HepG2 (cell line): ENCODE results near the gene ADAMTS2. TPM values are rescaled to one million over a fixed set of nuclear protein-coding genes. Genes with fewer than 3 reads are reported as not detected.

ENCODE experiments used
- ATAC-seq: fragments of 200-7000 bp; cut with Tn5 transposase; 3 replicates; pipeline ENCODE4 v1.9.1; 2020; ENCODE audit warnings: mild to moderate bottlenecking, moderate library complexity
- BruUV-seq: library from RNA; stranded (reverse); fragments of 400-500 nt; replicated peaks from 2 replicates; lab custom pipeline; 2021; lab: Mats Ljungman, UMichigan
- CTCF ChIA-PET: fragments of 300-600 bp; formaldehyde crosslinking; extraction: SDS; loops from one replicate; lab custom pipeline; 2021; ENCODE audit warnings: low total read pairs, inconsistent platforms, low intra/inter-chr PET ratio; lab: Yijun Ruan, JAX
- POLR2A ChIA-PET: fragments of 350-600 bp; sonication (Branson Sonifier 250); formaldehyde crosslinking; loops from one replicate; lab custom pipeline; 2020; ENCODE audit warnings: antibody characterized with exemption, inconsistent platforms; lab: Yijun Ruan, JAX
- DNase-seq: peaks from one replicate; pipeline ENCODE4 v3.0.0-alpha.2; 2015; ENCODE audit warnings: low spot score
- FAIRE-seq: peaks from 3 replicates; lab custom pipeline; 2011; peaks lifted over from hg19 to GRCh38; lab: Jason Lieb, UNC
- H2AFZ ChIP-seq: one replicate; pipeline ENCODE4 v1.6.1; 2011; ENCODE audit warnings: low read length, inconsistent platforms
- H3K27ac ChIP-seq: fragments of 300-600 bp; 3 replicates; pipeline ENCODE4 v1.8.0; 2011; ENCODE audit warnings: mixed run types, mild to moderate bottlenecking, mixed read lengths, low read length, inconsistent platforms; ENCODE audit not compliant: insufficient read depth; ENCODE audit errors: extremely low read length
- H3K27me3 ChIP-seq, 2 experiments: fragments of 200-600 bp in 1 of 2; 2 replicates in 1 of 2; 3 replicates in 1 of 2; pipeline versions ENCODE4 v1.6.0 to v1.8.0; 2011; ENCODE audit warnings: low read length in 2 of 2, mild to moderate bottlenecking in 2 of 2, moderate library complexity in 2 of 2, inconsistent platforms in 1 of 2; ENCODE audit not compliant: insufficient read depth in 2 of 2, control insufficient read depth in 1 of 2
- H3K36me3 ChIP-seq, 2 experiments: fragments of 200-600 bp in 1 of 2; replicated peaks in 1 of 2; 2 replicates in 1 of 2; 3 replicates in 1 of 2; pipeline versions ENCODE4 v1.5.1 to v1.8.0; 2011; ENCODE audit warnings: low read length in 2 of 2, inconsistent platforms in 1 of 2; ENCODE audit not compliant: insufficient read depth in 2 of 2, control insufficient read depth in 1 of 2
- H3K4me1 ChIP-seq: 2 replicates; pipeline ENCODE4 v1.5.1; 2012; ENCODE audit warnings: low read length, inconsistent platforms; ENCODE audit not compliant: insufficient read depth
- H3K4me2 ChIP-seq: 2 replicates; pipeline ENCODE4 v1.6.0; 2011; ENCODE audit warnings: low read depth, low read length, inconsistent platforms
- H3K4me3 ChIP-seq, 3 experiments: fragments of 200-600 bp in 1 of 3; sonication (generic), shearing (Covaris generic) in 1 of 3; replicated peaks in 1 of 3; 2 replicates each; pipeline ENCODE4 v1.5.1; 2011 to 2016; ENCODE audit warnings: low read length in 3 of 3, inconsistent platforms in 2 of 3, low read depth in 2 of 3, mild to moderate bottlenecking in 2 of 3, control low read depth in 1 of 3, mixed read lengths in 1 of 3; ENCODE audit not compliant: insufficient read depth in 1 of 3
- H3K79me2 ChIP-seq: one replicate; pipeline ENCODE4 v1.6.1; 2011; ENCODE audit warnings: low read length, inconsistent platforms; ENCODE audit not compliant: insufficient read depth
- H3K9ac ChIP-seq: 2 replicates; pipeline ENCODE4 v1.6.0; 2011; ENCODE audit warnings: mild to moderate bottlenecking, low read depth, low read length, inconsistent platforms; ENCODE audit not compliant: insufficient read depth
- H3K9me3 ChIP-seq: 2 replicates; pipeline ENCODE4 v1.5.1; 2012; ENCODE audit warnings: mild to moderate bottlenecking, low read length
- H4K20me1 ChIP-seq: 2 replicates; pipeline ENCODE4 v1.6.0; 2011; ENCODE audit warnings: inconsistent platforms, mild to moderate bottlenecking, low read length, moderate library complexity; ENCODE audit not compliant: insufficient read depth
- BORCS8-MEF2B ChIP-seq: sonication (generic); formaldehyde crosslinking; IDR thresholded peaks from 2 replicates; pipeline ENCODE4 v1.8.0; 2022; ENCODE audit warnings: mild to moderate bottlenecking, missing genetic modification reagents
- DDIT3 ChIP-seq: sonication (generic); formaldehyde crosslinking; IDR thresholded peaks from 2 replicates; pipeline ENCODE4 v1.4.0; 2020; ENCODE audit warnings: mild to moderate bottlenecking, missing genetic modification reagents
- MBD4 ChIP-seq: IDR thresholded peaks from 2 replicates; pipeline ENCODE4 v1.6.1; 2012; ENCODE audit warnings: low read length, inconsistent platforms, borderline replicate concordance
- MIER2 ChIP-seq: IDR thresholded peaks from 2 replicates; pipeline ENCODE4 v1.6.1; 2016; ENCODE audit warnings: missing biosample characterization, missing genetic modification reagents
- NCOA5 ChIP-seq: sonication (generic); formaldehyde crosslinking; IDR thresholded peaks from 2 replicates; pipeline ENCODE4 v1.4.0; 2020; ENCODE audit warnings: missing genetic modification reagents
- NFIB ChIP-seq: sonication (generic); formaldehyde crosslinking; IDR thresholded peaks from 2 replicates; pipeline ENCODE4 v1.9.0; 2021; ENCODE audit warnings: missing genetic modification reagents, mild to moderate bottlenecking, borderline replicate concordance
- SALL2 ChIP-seq: sonication (generic); formaldehyde crosslinking; IDR thresholded peaks from 2 replicates; pipeline ENCODE4 v1.8.1; 2023; ENCODE audit warnings: mild to moderate bottlenecking, missing genetic modification reagents, inconsistent platforms
- SMYD3 ChIP-seq: sonication (generic); formaldehyde crosslinking; IDR thresholded peaks from 2 replicates; pipeline ENCODE4 v1.8.1; 2023; ENCODE audit warnings: mild to moderate bottlenecking, missing genetic modification reagents
- SNAPC4 ChIP-seq: sonication (generic); formaldehyde crosslinking; IDR thresholded peaks from 2 replicates; pipeline ENCODE4 v1.4.0; 2020; ENCODE audit warnings: mild to moderate bottlenecking, missing genetic modification reagents
- TFAP4 ChIP-seq: sonication (generic); IDR thresholded peaks from 2 replicates; pipeline ENCODE4 v1.6.1; 2016; ENCODE audit warnings: low read depth, borderline replicate concordance
- ZNF44 ChIP-seq: sonication (generic); formaldehyde crosslinking; IDR thresholded peaks from 2 replicates; pipeline ENCODE4 v1.5.1; 2020; ENCODE audit warnings: mild to moderate bottlenecking, missing genetic modification reagents
- ZNF749 ChIP-seq: sonication (generic); formaldehyde crosslinking; IDR thresholded peaks from 2 replicates; pipeline ENCODE4 v1.8.0; 2022; ENCODE audit warnings: mild to moderate bottlenecking, missing genetic modification reagents, moderate library complexity, borderline replicate concordance
- ZZZ3 ChIP-seq: sonication (generic); formaldehyde crosslinking; IDR thresholded peaks from 2 replicates; pipeline ENCODE4 v1.4.0; 2020; ENCODE audit warnings: missing genetic modification reagents, mild to moderate bottlenecking, borderline replicate concordance
- WGBS: methylation state at CpG from one replicate; pipeline ENCODE4 v1.1.6; 2017; ENCODE audit warnings: low lambda C conversion rate; 5-methylcytosine and 5-hydroxymethylcytosine counted together
- in situ Hi-C: cut with HindIII; loops from 2 replicates; pipeline ENCODE4 v1.10.0; 2017; ENCODE audit warnings: low pct_unique_long_range_greater_than_20kb; ENCODE audit not compliant: extremely low pct_ligation_motif_present
- intact Hi-C: fragments of 100-400 bp; cut with micrococcal nuclease; formaldehyde crosslinking; loops from one replicate; pipeline ENCODE4 v1.10.0; 2022; ENCODE audit not compliant: unreplicated experiment
- polyA plus RNA-seq, 8 experiments: library from polyadenylated mRNA; depleted of rRNA in 3 of 8; stranded (reverse) in 7 of 8; unstranded in 1 of 8; fragments of >200 nt; fragmentation: Illumina TruSeq in 4 of 8; extraction: Trizol in 4 of 8; gene quantifications; 2 replicates each; pipeline versions ENCODE4 v1.2.1 to v1.2.3, GENCODE V29; 2011 to 2016; ENCODE audit warnings: low read depth in 4 of 8, missing spikeins in 1 of 8, mixed read lengths in 1 of 8; ENCODE audit not compliant: insufficient read depth in 1 of 8
- total RNA-seq, 5 experiments: library from RNA; depleted of rRNA; stranded (reverse); fragments of >200 nt; fragmentation: Illumina TruSeq; extraction: Trizol; gene quantifications; 2 replicates each; pipeline ENCODE4 v1.2.3, GENCODE V29; 2016; ENCODE audit warnings: low read depth in 1 of 5
- TF ChIP-seq, protein P1 (sequence below): sonication (generic); formaldehyde crosslinking; IDR thresholded peaks from 2 replicates; pipeline ENCODE4 v1.5.1; 2020; ENCODE audit warnings: mild to moderate bottlenecking, missing genetic modification reagents, moderate library complexity

The ADAMTS2 gene
- total and polyA plus RNA-seq, 2 of the 13 experiments (the other 11 are each of a cell fraction or from before 2014, with no cell fraction given): 0.24 to 3.5 TPM

- TF ChIP-seq MIER2 (CRISPR knock-in tag) (no peak), SALL2 (CRISPR knock-in tag) (no peak), ZNF44 (CRISPR knock-in tag) (no peak), TFAP4 (no peak)
These were observed 209.6 kb downstream of the ADAMTS2 start (continued) for GRCh38 chr5:179135441-179136215.

DNA sequence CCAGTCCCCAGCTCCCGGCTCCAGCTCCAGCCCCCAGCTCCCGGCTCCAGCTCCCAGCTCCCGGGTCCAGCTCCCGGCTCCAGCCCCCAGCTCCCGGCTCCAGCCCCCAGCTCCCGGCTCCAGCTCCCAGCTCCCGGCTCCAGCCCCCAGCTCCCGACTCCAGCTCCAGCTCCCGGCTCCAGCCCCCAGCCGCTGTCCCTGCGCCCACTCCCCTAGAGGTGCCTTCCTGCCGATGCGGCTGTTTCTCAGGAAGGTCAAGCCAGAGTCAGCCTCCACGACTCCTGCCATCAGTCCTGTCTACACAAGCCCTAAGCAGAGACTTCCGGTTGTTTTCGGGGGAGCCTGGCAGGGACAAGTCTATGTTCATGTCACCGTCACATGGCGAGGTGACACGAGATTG lies 210.3 kb downstream of the ADAMTS2 start:
- ChIA-PET POLR2A (no interaction called here), CTCF (no interaction called here)
- H3K4me1 ChIP-seq: no peaks in the 10 kb centered on the region
- in situ Hi-C loops: no loop called here
- no peak for FAIRE-seq
- H4K20me1 ChIP-seq: no peaks in the 10 kb centered on the region
- WGBS: 61% methylated on average over 19 of the region's 19 CpGs
- no peak for DNase-seq
- H3K9me3 ChIP-seq: no peaks in the 10 kb centered on the region
- BruUV-seq: no TSS peak
- intact Hi-C loops: no loop called here
- no peak overlapping the region for H3K4me2 ChIP-seq
- peaks cover 1 to 2% of the 10 kb centered on the region in 2 experiments; a peak in 3 of 5 replicates for H3K27me3 ChIP-seq
- H3K27ac ChIP-seq: no peak overlapping the region
- ATAC-seq: no peak
- H3K4me3 ChIP-seq: no peak overlapping the region
- H3K79me2 ChIP-seq: no peaks in the 10 kb centered on the region
- H3K36me3 ChIP-seq: no peaks in the 10 kb centered on the region
- H2AFZ ChIP-seq: no peak overlapping the region
- no peak overlapping the region for H3K9ac ChIP-seq
- TF ChIP-seq, protein P1, sequence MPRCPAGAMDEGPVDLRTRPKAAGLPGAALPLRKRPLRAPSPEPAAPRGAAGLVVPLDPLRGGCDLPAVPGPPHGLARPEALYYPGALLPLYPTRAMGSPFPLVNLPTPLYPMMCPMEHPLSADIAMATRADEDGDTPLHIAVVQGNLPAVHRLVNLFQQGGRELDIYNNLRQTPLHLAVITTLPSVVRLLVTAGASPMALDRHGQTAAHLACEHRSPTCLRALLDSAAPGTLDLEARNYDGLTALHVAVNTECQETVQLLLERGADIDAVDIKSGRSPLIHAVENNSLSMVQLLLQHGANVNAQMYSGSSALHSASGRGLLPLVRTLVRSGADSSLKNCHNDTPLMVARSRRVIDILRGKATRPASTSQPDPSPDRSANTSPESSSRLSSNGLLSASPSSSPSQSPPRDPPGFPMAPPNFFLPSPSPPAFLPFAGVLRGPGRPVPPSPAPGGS (CRISPR knock-in tag): no peak
- TF ChIP-seq DDIT3 (CRISPR knock-in tag): no peak
- no peak for TF ChIP-seq ZNF749 (CRISPR knock-in tag)
- TF ChIP-seq SNAPC4 (CRISPR knock-in tag): no peak
- no peak for TF ChIP-seq SMYD3 (CRISPR knock-in tag)
- TF ChIP-seq NCOA5 (CRISPR knock-in tag): no peak
- no peak for TF ChIP-seq ZZZ3 (CRISPR knock-in tag)
- TF ChIP-seq BORCS8-MEF2B: no peak
- TF ChIP-seq NFIB (CRISPR knock-in tag): no peak
- no peak for TF ChIP-seq MBD4
